Activated CD4-positive, alpha-beta T cell treated with anti-CD3 and anti-CD28 coated beads, Interleukin-2, amount 50 U/mL, for 48 hours (primary cell): Measurements from ENCODE around the gene DMD.
"Not testable (repeated sequence)": the region's sequence is repeated elsewhere in the genome, so short reads cannot be mapped to it uniquely, and the experiment has no call there.

Source experiments
- DNase-seq, 2 experiments: peaks; one replicate each; pipeline ENCODE4 v3.0.0-alpha.2; 2020

Gene DMD

DNA sequence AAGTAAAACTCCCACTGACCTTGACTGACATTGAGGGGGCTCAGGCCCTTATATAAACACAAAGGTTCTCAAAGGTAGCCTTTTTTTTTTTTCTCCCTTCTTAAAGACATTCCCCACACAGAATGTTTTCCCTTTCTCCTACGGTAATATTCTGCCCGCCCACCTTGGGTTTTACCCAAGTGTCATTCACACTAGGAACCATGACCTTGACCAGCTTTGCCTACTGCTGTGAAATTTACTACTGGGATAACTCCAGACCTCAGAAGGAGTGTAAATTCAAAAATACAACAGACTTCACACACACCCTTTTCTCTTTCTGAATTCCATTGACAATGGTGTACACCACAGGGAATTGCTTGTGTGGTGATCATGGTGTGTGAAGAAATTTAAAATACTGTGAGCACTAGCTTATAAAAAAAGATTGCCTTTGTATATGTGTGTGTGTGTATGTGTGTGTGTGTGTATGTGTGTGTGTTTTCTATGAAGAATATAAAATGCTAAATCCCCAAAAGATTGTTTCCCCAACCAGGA lies 1550.0 kb downstream of the DMD start:
- DNase-seq, result no peak

DNA sequence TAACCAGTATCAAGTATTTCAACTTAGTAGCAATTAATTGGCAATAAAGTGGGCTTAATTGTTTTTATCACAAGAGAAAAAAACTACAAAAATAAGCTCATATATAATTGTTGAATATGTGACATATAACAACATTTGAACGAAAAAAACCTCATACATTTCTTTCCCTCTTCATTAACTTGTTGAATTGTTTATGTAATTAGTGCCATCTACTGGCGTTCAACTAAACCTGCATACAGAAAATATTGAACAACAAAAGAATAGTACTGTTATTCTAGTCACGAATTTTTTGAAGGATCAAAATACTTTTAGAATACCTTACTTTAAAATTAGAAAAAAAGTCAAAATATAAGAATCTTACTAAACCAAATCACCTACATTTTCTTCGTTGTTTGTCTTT lies 1553.0 kb downstream of the DMD start:
- DNase-seq, result no peak

- no peak for DNase-seq
Observed at GRCh38 chrX:31656013-31656412, 1555.3 kb downstream of the DMD start.

DNA sequence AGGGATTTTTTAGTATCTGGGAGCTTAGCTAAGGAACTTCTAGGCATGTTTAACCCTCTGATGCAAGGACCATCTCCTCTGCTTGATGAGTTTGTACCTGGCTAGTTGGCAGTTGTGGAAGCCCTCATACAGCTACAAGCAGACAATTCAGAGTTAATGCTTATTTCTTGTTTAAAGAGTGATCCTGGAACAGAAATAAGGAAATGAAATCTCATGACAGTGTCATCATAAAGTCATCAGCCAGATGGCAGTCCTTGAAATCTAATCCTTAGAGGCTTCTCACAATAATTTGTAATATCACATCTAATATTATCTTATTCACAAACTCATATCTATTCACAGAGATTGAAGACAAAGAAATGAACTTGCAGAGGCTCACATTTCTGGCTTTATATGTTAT lies 1557.9 kb downstream of the DMD start:
- DNase-seq, result no peak

- DNase-seq, result no peak
Observed at GRCh38 chrX:31652650-31653049, 1558.7 kb downstream of the DMD start.

- no peak for DNase-seq
Observed at GRCh38 chrX:31649201-31649600, 1562.1 kb downstream of the DMD start.

GRCh38 chrX:31633349-31633748 lies 1578.0 kb downstream of the DMD start:
- no peak for DNase-seq

- DNase-seq, result no peak
Observed at GRCh38 chrX:31629195-31629594, 1582.2 kb downstream of the DMD start.

DNA sequence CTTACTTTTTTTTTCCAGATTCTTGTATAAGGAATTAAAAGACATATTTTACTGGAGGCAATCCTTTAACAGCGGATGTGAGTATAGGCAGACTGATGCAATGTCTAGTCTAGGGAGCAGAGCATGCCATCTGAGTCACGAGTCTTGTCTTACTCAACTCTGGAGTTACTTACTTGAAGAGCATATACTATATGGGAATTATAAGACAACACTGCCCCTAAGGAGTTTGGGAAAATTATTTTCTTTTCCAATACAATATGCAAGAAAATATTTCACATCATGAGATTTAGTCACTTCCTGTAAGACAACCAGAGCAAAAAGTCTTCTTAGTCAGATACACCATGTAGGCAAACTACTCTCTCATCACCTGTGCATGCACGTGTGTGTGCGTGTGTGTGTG lies 1602.2 kb downstream of the DMD start:
- no peak for DNase-seq

DNA sequence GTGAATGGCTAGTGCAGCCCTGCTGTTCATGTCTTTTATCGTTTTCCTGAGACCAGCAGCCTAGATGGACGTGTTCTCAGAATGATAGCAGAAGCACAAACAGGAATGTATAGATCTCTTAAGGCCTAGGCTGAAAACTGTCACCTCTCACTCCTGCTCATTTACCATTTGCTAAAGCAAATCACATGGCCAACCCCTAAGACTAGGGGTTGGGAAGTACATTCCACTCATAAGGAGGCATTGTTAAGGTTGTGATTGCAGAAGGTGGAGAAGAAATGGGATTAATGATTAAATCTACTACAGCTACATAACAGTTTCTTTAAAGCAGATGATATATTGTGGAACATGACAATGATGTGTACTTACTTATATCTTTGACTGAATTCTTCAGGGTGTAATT lies 1602.7 kb downstream of the DMD start:
- DNase-seq, result no peak

DNA sequence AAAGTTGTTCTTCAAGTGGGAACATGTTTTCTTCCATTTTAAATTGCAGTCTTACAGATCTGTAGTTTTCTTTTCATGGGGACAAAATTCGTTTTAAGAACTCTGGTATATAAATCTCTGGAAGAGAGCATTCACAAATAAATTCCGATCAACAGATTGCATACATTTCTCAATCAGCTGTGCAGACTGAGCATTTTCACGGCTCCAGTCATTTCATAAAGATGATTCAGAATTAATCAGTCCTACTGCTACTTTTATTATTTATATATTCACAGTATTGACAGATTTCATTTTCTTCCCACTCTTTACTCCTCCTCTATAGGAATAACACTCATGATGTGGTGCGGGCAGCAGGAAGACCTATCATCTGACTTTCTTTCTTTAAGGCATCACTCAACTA lies 1604.6 kb downstream of the DMD start:
- no peak for DNase-seq

- no peak for DNase-seq
Observed at GRCh38 chrX:31604629-31605221, 1606.6 kb downstream of the DMD start.

- DNase-seq, result no peak
Observed at GRCh38 chrX:31603411-31604120, 1607.8 kb downstream of the DMD start.

DNA sequence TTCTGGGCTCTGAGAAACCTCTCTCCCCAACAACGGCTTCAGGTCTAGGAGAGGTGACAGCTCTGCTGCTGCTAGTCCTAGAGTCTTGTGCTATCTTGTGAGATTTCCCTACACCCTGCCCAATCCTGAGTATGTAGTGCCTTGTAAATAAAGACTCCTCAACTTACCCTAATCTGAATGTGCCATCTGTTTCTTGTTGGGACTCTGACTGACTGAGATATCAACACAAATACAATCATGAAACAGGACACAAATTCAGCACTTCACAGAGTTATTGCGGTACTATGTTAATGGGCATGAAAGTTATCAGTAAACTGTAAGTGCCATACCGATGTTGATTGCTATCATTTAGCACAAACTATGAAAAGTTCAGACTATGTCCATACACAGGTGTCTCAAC lies 1610.5 kb downstream of the DMD start:
- DNase-seq, result no peak

DNA sequence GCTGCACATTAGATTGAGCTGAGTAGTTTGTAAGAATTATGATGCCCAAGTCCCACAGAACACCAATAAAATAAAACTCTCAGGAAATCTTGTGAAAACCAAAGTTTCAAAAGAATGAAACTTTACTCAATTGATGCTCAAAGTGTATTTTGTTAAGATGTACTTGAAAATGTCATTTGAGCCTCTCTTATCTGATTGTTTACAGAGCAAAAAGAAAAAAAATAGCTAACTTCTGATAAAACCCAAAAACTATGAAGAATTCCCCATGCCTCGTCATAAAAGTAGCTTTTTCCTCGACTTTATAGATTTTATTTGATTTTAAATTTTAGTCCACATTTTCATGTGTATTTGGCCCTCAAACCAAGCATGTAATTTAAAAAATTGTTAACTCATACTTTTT lies 1618.0 kb downstream of the DMD start:
- DNase-seq, result no peak

DNA sequence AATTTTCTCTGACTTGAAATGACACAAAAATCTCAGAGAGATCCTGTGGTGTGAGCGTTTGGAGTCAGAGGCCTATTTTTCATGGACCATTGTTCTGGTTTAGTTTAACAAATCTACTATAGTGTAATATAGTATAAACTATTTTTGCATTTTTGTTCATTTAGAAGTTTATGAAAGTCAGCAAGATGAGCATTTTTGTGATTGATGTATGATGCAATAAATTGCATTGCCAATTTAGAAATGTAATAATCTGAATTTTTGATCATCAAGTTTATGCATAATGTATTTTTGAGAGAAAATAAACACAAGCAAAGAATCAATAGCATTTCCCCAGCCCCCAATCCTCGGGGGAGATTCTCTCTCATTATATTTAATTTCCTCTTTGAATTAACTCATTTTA lies 1620.0 kb downstream of the DMD start:
- DNase-seq, result no peak

DNA sequence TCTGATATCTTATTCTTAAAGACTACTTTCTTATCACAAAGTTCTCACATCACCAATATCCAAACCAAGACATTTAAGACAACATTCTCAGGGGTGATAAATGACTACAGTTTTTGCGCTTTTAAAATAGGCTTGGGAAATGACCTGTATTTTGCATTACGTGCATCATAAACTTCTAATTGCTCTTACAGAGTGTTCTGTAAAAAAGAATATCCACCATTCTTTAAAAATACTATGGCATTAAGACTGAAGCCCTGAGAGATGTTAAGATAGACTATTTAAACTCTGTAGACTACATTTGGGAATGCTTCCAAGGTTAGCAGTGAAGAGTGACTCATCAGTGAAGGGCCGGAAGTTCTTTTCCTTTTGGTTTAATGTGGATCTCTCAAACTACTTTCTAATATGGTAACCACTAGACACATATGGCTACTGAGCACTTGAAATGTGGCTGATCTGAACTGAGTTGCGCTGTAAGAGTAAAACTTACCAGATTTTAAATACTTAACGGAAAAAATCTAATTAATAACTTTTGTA lies 1620.7 kb downstream of the DMD start:
- DNase-seq, result no peak

DNA sequence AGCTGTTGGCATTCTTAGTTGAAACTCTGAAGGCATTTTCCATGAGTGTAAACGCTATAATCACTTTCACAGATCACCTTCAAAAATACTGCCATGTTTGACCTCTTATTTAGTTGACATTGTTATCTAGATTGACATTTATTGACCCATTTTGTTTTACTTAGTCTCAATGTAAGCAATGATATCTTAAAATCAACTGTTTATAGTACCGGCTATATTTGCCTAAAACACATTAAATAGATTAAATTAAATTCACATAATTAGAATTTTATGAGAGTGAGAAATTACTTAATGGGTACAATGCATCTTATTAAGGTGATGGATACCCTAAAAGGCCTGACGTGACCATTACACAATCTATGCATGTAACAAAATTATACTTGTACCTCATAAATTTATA lies 1621.8 kb downstream of the DMD start:
- no peak for DNase-seq

DNA sequence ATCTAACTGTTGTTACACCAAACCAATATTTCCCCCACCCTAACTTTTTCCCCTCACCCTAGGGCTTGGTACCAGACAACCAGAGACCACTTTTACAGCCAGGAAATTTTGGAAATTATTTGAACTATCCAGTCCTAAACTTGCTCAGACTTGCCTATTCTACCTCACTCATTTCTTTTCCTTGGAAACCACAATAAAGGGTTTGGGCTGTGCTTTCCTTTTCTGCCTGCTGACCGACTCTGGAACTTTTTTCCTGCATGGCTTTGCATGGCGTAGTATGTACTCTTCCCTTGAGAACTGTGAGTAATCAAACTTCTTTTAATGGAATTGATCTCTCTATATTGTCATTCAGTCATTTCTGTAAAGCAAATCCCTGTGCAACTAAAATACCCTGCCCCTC lies 1623.0 kb downstream of the DMD start:
- no peak for DNase-seq

GRCh38 chrX:31583892-31584291 lies 1627.5 kb downstream of the DMD start:
- DNase-seq, result not testable (repeated sequence)

- no peak for DNase-seq
Observed at GRCh38 chrX:31580726-31581125, 1630.6 kb downstream of the DMD start.

- no peak for DNase-seq
Observed at GRCh38 chrX:31580227-31580626, 1631.1 kb downstream of the DMD start.

DNA sequence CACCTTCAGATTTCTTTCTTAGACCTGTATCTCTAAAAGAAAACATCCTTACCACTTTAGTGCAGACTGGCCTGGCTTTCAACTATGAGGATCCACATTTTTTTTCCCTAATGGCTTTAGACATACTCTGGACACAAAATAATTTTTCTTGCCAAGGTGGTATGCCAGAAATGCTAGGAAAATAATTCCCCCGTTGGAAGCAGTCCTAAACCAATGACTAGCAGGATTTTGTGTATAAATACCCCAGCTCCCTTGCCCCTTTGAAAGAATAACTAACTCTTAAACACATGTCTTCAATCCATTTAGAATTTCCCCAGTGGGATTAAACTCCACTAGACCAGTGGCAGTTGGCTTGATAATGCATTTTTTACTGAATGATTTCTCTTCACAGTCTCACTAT lies 1639.0 kb downstream of the DMD start:
- no peak for DNase-seq

DNA sequence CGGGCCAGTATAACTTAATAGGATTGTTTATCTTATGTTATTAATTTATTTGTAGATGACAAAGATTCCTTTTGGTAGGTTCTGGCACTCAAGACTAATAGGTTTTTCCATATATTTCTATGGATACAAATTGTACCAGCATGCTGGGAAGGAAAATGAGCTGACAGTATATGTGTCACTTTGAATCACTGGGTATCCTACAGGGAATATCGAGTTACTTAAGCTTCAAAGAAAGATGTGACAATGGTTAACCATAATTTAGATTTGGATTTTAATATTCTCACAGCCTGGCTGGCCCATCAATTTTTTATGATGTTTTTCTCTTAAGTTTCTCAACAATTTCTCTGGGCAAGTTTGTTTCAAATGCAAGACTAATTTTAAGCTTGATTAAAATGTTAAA lies 1640.7 kb downstream of the DMD start:
- no peak for DNase-seq

DNA sequence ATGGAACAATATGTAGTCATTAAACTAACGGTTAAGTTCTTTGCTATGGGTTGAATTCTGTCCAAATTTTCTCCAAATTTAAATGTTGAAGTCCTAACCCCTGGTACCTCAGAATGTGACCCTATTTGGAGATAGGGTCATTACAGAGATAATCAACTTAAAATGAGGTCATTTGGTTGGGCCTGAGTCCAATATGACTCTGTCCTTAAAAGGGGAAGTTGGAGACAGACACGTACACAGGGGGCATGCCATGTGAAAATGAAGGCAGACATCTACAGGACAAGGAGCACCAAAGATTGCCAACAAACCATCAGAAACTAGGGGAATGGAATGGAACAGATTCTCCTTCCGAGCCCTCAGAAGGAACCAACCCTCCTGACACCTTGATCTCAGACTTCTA lies 1647.6 kb downstream of the DMD start:
- DNase-seq, result no peak
